Stimulated activated CD4-positive, alpha-beta T cell treated with anti-CD3 and anti-CD28 coated beads, Interleukin-12 subunit alpha, Interleukin-12 subunit beta, amount 100 ng/mL, for 48 hours (primary cell): Measurements from ENCODE around the gene UBE2S.

ENCODE experiments used
- DNase-seq, 3 donors: peaks; one replicate each; pipeline ENCODE4 v3.0.0-alpha.2; 2020; ENCODE audit warnings: low read depth in 2 of 3, low spot score in 1 of 3

The UBE2S gene

GRCh38 chr19:55384920-55385723 lies 22.5 kb downstream of the UBE2S start:
- peak; percentile 92 to 96 (median 93) for DNase-seq

GRCh38 chr19:55384131-55384919 lies 23.3 kb downstream of the UBE2S start, which contains the start of gene TMEM238:
Gene TMEM238, minus strand, starts transcription at chr19:55384292. Its CDS starts 33 bp downstream, at chr19:55384259.
- DNase-seq: peak in 1 of 3 donors; percentile 38

GRCh38 chr19:55383279-55384130 lies 24.1 kb downstream of the UBE2S start:
- DNase-seq: peak in 1 of 3 donors; percentile 38

GRCh38 chr19:55382522-55383054 lies 25.0 kb downstream of the UBE2S start:
- DNase-seq: no peak

- DNase-seq: no peak
Measured at GRCh38 chr19:55382013-55382412, 25.6 kb downstream of the UBE2S start.

- DNase-seq: no peak
Measured at GRCh38 chr19:55379174-55379573, 28.4 kb downstream of the UBE2S start.

- DNase-seq: no peak
Measured at GRCh38 chr19:55377356-55378131, 30.0 kb downstream of the UBE2S start.

GRCh38 chr19:55376241-55376933 lies 31.2 kb downstream of the UBE2S start, which contains the start of gene TMEM190:
Gene TMEM190, plus strand, starts transcription at chr19:55376826. Its CDS starts 28 bp downstream, at chr19:55376854.
- DNase-seq: no peak

- DNase-seq: no peak
Measured at GRCh38 chr19:55373993-55374757, 33.4 kb downstream of the UBE2S start.

GRCh38 chr19:55373306-55373992 lies 34.1 kb downstream of the UBE2S start:
- no peak for DNase-seq

- DNase-seq: no peak
Measured at GRCh38 chr19:55372316-55373081, 35.1 kb downstream of the UBE2S start.

- no peak for DNase-seq
Measured at GRCh38 chr19:55370305-55370988, 37.1 kb downstream of the UBE2S start, which contains the start of gene IL11. Gene IL11, minus strand, starts transcription at chr19:55370463. Its CDS starts 153 bp downstream, at chr19:55370310.

- DNase-seq: no peak
Measured at GRCh38 chr19:55369653-55370304, 37.8 kb downstream of the UBE2S start.

GRCh38 chr19:55368701-55369563 lies 38.7 kb downstream of the UBE2S start:
- no peak for DNase-seq

- no peak for DNase-seq
Measured at GRCh38 chr19:55368106-55368505, 39.5 kb downstream of the UBE2S start.
